KG1 (cell line): ENCODE measurements around the gene SUPT3H.

ENCODE experiments used
- DNase-seq: peaks from one replicate; lab custom pipeline; 2025; lab: John Stamatoyannopoulos, UW

The SUPT3H gene

DNA sequence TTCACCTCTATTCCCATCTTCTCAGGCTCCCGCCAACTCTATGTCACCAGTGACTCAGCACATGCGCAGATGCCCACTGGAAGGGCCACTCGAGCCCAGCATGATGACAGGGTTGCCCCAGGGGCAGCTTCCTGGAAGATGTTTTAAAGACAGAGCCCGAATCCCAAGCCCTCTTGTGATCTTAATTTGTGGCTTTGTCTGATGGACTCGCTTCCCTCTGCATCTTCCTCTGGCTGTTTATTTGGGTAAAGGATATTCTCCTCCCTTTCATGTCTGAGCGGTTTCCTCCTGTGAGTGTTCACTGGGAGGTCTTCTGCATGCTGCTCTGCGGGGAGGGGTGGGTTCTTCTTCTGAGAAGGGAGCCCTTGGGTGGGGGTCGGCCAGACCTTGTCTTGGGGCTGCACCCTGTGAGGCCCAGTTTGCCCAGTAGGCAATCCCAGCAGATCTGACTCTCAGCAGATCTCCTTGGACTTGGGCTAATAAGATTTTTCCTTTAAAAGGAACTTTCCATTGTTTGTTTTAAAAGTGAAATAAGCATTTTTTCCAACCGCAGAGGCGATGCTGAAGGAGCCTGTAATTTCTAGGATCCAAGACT lies 589.2 kb downstream of the SUPT3H start:
- no peak for DNase-seq

DNA sequence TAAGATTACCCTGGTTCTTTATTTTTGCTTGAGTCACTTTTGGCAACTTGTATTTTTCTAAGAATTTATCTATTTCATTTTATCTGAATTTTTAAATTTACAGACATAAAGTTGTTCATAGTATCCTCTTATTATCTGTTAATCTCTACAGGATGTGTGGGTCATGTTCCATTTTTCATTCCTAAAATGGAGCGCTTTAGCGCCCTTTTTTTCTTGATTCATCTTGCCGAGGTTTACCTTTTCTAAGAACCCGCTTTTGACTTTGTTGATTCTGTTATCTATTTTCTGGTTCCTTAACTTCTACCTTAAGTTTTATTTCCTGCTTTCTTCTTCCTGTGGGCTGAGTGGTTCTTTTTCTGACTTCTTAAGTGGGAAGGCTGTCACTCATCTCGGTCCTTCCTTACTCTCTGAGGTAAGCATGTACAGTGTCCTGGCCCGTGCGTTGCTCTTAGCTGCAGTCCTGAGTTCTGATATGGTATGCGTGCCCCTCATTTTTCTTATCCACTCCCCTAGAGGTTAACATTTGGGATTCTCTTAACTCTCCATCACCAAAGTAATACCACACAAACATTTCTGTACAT lies 590.4 kb downstream of the SUPT3H start:
- DNase-seq, result no peak

DNA sequence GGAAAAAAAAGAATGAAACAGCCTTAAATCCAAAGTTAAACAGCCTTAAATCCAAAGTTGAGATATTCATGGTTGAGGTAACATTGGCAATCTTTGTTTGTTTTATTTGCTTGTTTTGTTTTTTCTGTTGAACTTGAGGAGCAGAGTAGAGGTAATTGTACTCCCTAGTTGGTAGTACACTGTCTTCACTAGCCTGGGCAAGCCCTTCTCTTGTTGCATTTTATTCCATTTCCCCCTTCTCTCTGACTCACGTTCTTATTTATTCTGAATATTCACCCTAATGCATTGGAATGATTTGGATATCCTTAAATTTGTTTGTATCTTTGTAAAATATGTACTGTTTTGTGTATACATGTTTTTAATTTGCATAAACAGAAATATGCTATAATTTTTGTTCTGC lies 592.6 kb downstream of the SUPT3H start:
- DNase-seq, result no peak

DNA sequence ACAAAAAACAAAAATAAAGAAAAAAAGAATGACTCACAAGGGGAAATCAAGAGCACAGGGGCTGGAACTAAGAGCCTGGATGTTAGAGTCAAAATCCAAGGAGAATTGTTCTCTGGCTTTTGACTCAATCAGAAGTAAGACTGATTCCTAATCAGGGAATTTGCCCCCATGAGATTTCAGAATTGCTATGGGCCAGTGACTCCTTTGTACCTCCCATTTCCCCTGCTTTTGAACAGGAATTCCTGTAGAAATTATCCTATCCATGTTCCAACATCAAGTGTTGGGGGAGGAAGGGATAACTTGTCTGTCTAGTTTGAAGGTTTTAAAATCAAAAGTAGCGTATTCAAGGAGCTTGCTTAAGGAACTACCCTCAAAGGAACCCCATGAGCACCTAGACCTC lies 593.5 kb downstream of the SUPT3H start:
- no peak for DNase-seq

DNA sequence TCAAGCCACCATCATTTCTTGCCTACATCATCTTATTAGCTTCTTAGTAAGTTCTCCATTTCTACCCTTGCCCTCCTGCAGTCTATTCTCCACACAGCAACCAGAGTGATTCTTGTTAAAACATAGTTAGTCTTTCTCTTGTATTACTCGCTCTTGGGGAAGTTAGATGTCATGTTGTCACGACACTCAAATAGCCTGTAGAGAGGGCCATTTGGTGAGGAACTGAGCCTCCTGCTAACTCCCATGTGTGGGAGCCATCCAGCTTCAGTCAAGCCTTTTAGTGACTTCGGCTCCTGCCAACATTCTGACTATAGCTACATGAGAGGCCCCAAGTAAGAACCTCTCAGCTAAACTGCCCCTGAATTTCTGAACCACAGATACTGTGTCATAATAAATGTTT lies 594.8 kb downstream of the SUPT3H start:
- DNase-seq, result no peak

DNA sequence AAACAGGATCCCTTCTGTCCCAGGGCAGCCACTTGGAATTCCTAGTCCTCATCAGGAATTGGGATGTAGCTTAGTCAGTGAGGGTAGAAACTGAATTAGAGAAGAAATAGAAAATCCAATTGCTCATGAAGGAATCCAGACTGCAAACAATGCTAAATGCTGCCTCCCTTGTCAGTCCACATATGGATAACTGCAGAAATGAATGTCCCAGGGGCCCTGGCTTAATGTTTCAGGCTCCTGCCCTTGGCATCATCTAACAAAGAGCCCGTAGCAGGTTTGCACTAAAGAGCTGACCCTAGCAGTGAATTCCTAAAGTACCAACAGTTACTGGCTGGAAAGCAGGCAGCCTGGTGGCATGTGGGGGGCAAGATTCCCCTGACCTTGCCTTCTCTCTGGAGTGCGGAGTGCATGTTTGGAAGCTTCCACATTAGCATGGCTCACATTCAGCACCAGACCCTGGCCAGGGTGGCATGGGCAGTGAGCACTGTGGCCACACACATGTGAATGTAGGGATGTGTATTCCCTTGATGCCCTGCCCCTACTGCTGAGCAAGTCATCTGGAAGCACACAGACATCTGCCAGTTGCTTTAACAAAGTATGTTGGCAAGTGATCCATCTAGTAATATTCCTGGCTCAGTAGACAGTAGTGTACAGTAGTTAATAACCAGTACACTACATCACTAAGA lies 595.7 kb downstream of the SUPT3H start:
- DNase-seq, result no peak

DNA sequence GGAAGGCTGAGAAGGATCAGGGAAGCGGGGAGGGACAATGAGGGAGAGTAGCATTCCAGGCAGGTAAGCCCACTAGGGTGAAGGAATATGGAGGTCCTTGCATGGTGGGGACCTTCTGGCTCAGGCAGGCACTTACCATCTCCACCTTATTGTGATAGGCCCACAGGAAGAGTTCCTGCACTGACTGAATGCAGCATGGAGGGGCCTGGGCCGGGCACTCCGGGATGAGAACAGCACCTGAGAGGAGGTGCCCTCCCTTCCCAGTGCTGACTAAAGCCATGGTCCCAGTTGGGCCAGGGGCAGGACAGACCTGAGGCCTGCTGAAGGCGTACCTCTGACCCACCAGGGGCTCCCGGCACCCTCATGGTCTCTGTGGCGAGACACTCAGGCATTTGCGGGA lies 597.6 kb downstream of the SUPT3H start:
- no peak for DNase-seq

DNA sequence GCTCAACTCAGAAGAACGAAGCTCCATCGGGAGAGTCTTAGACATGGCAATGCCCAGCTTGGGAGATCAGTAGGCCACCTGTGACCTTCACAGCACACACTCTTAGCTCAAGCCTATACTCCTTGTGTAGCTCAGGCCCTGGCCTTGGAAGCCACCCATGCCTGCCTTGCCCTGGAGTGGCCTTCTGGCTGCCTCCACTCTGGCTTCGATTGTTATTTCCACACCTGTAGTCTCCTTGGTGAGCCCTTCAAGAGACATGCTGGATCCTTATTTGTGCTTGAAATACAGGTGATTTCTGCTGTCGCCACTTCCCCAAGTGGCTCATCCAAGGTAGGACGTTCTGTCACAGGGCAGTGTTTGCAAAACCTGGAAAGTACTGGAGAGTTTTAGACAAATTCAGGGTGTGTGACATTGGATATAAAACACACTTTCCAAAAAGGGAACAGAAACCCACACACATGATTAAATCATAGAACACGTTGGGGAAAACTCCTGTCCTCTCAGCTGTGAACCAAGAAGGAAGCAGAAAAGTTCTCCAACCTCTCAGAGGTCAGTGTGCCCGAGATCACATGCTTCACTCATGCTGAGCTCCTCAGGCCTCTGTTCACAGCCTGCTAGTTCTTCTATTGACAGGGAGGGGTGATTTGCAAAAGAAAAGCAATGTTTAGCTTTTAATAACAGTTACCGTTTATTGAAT lies 598.5 kb downstream of the SUPT3H start:
- no peak for DNase-seq
